H9 (cell line): Measurements from ENCODE around the gene CEP83. TPM values are rescaled to one million over a fixed set of nuclear protein-coding genes. Genes with fewer than 3 reads are reported as not detected.

Experiments used
- DNase-seq: peaks from one replicate; pipeline ENCODE4 v3.0.0-alpha.2; 2017
- H2AFZ ChIP-seq: one replicate; pipeline ENCODE4 v1.6.1; 2013; ENCODE audit warnings: mild to moderate bottlenecking, low read length, control low read depth, moderate library complexity
- H2AK5ac ChIP-seq: 2 replicates; pipeline ENCODE4 v1.6.1; 2013; ENCODE audit warnings: low read length, control low read depth, mixed read lengths; ENCODE audit not compliant: insufficient read length
- H2BK120ac ChIP-seq: one replicate; pipeline ENCODE4 v1.6.1; 2013; ENCODE audit warnings: low read depth, mild to moderate bottlenecking, low read length, control low read depth, inconsistent platforms; ENCODE audit not compliant: poor library complexity, severe bottlenecking
- H2BK12ac ChIP-seq: 2 replicates; pipeline ENCODE4 v1.6.1; 2013; ENCODE audit warnings: low read length, control low read depth, mixed read lengths, low read depth; ENCODE audit not compliant: insufficient read length
- H2BK15ac ChIP-seq: 2 replicates; pipeline ENCODE4 v1.6.1; 2013; ENCODE audit warnings: low read depth, low read length, control low read depth
- H2BK20ac ChIP-seq: one replicate; pipeline ENCODE4 v1.6.1; 2013; ENCODE audit warnings: low read depth, mild to moderate bottlenecking, low read length, control low read depth, inconsistent platforms; ENCODE audit not compliant: poor library complexity, severe bottlenecking
- H2BK5ac ChIP-seq: 2 replicates; pipeline ENCODE4 v1.6.1; 2013; ENCODE audit warnings: low read length, control low read depth, mixed read lengths; ENCODE audit not compliant: insufficient read length
- H3K14ac ChIP-seq: 2 replicates; pipeline ENCODE4 v1.6.1; 2013; ENCODE audit warnings: low read length, control low read depth; ENCODE audit not compliant: insufficient read depth
- H3K18ac ChIP-seq: 2 replicates; pipeline ENCODE4 v1.6.1; 2013; ENCODE audit warnings: low read depth, mild to moderate bottlenecking, mixed read lengths, low read length, control low read depth; ENCODE audit not compliant: insufficient read length
- H3K23ac ChIP-seq: 2 replicates; pipeline ENCODE4 v1.6.1; 2013; ENCODE audit warnings: low read length, control low read depth, mixed read lengths, low read depth; ENCODE audit not compliant: insufficient read length
- H3K23me2 ChIP-seq: 2 replicates; pipeline ENCODE4 v1.6.1; 2013; ENCODE audit warnings: low read depth, mild to moderate bottlenecking, mixed read lengths, low read length, control low read depth; ENCODE audit not compliant: insufficient read length, poor library complexity, severe bottlenecking
- H3K27ac ChIP-seq: 2 replicates; pipeline ENCODE4 v1.5.1; 2013; ENCODE audit warnings: low read length, control low read depth, mixed read lengths, low read depth; ENCODE audit not compliant: insufficient read length
- H3K27me3 ChIP-seq: 2 replicates; pipeline ENCODE4 v1.6.1; 2013; ENCODE audit warnings: low read length, control low read depth, inconsistent platforms; ENCODE audit not compliant: insufficient read depth
- H3K4ac ChIP-seq: 2 replicates; pipeline ENCODE4 v1.6.1; 2013; ENCODE audit warnings: low read depth, mild to moderate bottlenecking, control low read depth, inconsistent platforms, low read length, moderate library complexity
- H3K4me1 ChIP-seq: 2 replicates; pipeline ENCODE4 v1.6.1; 2013; ENCODE audit warnings: low read length, control low read depth, inconsistent platforms; ENCODE audit not compliant: insufficient read depth
- H3K4me2 ChIP-seq: 2 replicates; pipeline ENCODE4 v1.6.1; 2013; ENCODE audit warnings: low read length, control low read depth, mixed read lengths; ENCODE audit not compliant: insufficient read length, insufficient read depth
- H3K56ac ChIP-seq: 2 replicates; pipeline ENCODE4 v1.6.1; 2013; ENCODE audit warnings: low read depth, mild to moderate bottlenecking, mixed read lengths, low read length, control low read depth; ENCODE audit not compliant: insufficient read length
- H3K79me1 ChIP-seq: 2 replicates; pipeline ENCODE4 v1.6.1; 2013; ENCODE audit warnings: low read depth, mild to moderate bottlenecking, moderate library complexity, low read length, control low read depth, inconsistent platforms; ENCODE audit not compliant: insufficient read depth, poor library complexity, severe bottlenecking
- H3K79me2 ChIP-seq: 2 replicates; pipeline ENCODE4 v1.6.1; 2013; ENCODE audit warnings: low read length, control low read depth, inconsistent platforms; ENCODE audit not compliant: insufficient read depth
- H3K9ac ChIP-seq: 2 replicates; pipeline ENCODE4 v1.6.1; 2013; ENCODE audit warnings: low read length, control low read depth, mixed read lengths; ENCODE audit not compliant: insufficient read length; ENCODE audit errors: extremely low read depth
- H3K9me3 ChIP-seq: one replicate; pipeline ENCODE4 v1.6.1; 2013; ENCODE audit warnings: low read depth, low read length, inconsistent platforms; ENCODE audit not compliant: control insufficient read depth
- H3T11ph ChIP-seq: one replicate; pipeline ENCODE4 v1.6.1; 2013; ENCODE audit warnings: mild to moderate bottlenecking, low read length, control low read depth, inconsistent platforms
- H4K20me1 ChIP-seq: one replicate; pipeline ENCODE4 v1.6.1; 2013; ENCODE audit not compliant: control insufficient read depth, insufficient read length, insufficient read depth
- H4K5ac ChIP-seq: 2 replicates; pipeline ENCODE4 v1.6.1; 2013; ENCODE audit warnings: low read depth, mild to moderate bottlenecking, mixed read lengths, low read length, control low read depth; ENCODE audit not compliant: insufficient read length
- H4K8ac ChIP-seq: replicated peaks from 2 replicates; pipeline ENCODE4 v1.6.1; 2013; ENCODE audit warnings: low read length, control low read depth, mixed read lengths, low read depth; ENCODE audit not compliant: insufficient read length
- H4K91ac ChIP-seq: 2 replicates; pipeline ENCODE4 v1.6.1; 2013; ENCODE audit warnings: low read depth, mild to moderate bottlenecking, moderate library complexity, mixed read lengths, low read length, control low read depth; ENCODE audit not compliant: insufficient read length
- H3K27ac Mint-ChIP-seq, 3 experiments: 2 replicates in 2 of 3; 3 replicates in 1 of 3; pipeline ENCODE4 v1.8.0; 2020 to 2021; ENCODE audit warnings: mixed read lengths in 3 of 3, mild to moderate bottlenecking in 1 of 3, moderate library complexity in 1 of 3
- H3K27me3 Mint-ChIP-seq: 2 replicates; pipeline ENCODE4 v1.8.0; 2021; ENCODE audit warnings: low read depth, mild to moderate bottlenecking, moderate library complexity, mixed read lengths
- H3K36me3 Mint-ChIP-seq, 3 experiments: 2 replicates in 2 of 3; 3 replicates in 1 of 3; pipeline ENCODE4 v1.8.0; 2020 to 2021; ENCODE audit warnings: low read depth in 3 of 3, mixed read lengths in 3 of 3; ENCODE audit not compliant: insufficient read depth in 1 of 3
- H3K4me1 Mint-ChIP-seq, 2 experiments: 2 replicates each; pipeline ENCODE4 v1.8.0; 2020; ENCODE audit warnings: mixed read lengths in 2 of 2
- H3K4me3 Mint-ChIP-seq, 2 experiments: 2 replicates in 1 of 2; 3 replicates in 1 of 2; pipeline ENCODE4 v1.8.0; 2020 to 2021; ENCODE audit warnings: mild to moderate bottlenecking in 2 of 2, mixed read lengths in 2 of 2, moderate library complexity in 1 of 2
- H3K9me3 Mint-ChIP-seq, 2 experiments: 2 replicates in 1 of 2; 3 replicates in 1 of 2; pipeline ENCODE4 v1.8.0; 2020; ENCODE audit warnings: mild to moderate bottlenecking in 2 of 2, mixed read lengths in 2 of 2, moderate library complexity in 1 of 2
- WGBS: extraction: QIAGEN DNeasy Blood & Tissue Kit; methylation state at CpG from one replicate; pipeline ENCODE4 v1.1.7; 2013; ENCODE audit warnings: missing lambda C conversion rate, low lambda C conversion rate, mixed read lengths; ENCODE audit not compliant: insufficient read length; ENCODE audit errors: extremely low coverage; 5-methylcytosine and 5-hydroxymethylcytosine counted together
- total RNA-seq: library from RNA; stranded (reverse); gene quantifications from 2 replicates; pipeline ENCODE4 v1.2.1, GENCODE V29; 2021
- TF ChIP-seq, protein P1 (sequence below): fragments of 200-600 bp; sonication (generic); conservative IDR thresholded peaks from 3 replicates; pipeline ENCODE4 v1.8.0; 2021; ENCODE audit warnings: antibody characterized with exemption, mild to moderate bottlenecking

CEP83 gene
- total RNA-seq, 1 experiment from 2014 or later = 26.5 TPM

DNA sequence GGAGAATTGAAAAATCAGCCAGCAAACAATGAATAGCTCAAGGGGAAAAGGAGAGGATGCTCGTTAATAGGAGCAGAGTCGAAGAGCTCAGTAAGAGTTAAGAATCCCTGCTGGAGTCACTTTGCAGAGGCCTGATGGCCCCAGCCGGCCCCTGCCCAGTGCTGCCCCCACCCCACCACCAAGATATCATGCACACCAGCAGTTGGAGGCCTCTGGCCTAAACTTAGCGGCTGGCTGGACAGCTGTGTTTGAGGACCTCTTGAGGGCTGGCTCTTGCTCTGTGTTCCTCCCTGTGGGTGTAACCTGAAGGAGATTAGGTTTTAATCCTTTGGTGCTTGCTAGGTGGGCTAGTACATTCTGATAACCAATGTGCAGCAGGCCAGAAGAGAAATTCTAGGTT, 169.3 kb downstream of the CEP83 start:
- Histone ChIP-seq H4K91ac (no peak overlapping the region), H3K9ac (no peak overlapping the region), H3K27ac (no peak overlapping the region), H2AK5ac (no peak overlapping the region), H3K79me1 (no peaks in the 10 kb centered on the region), H3K23ac (no peak overlapping the region), H2BK15ac (no peak overlapping the region), H2AFZ (no peak overlapping the region), H3K4me1 (peaks cover 9% of the 10 kb centered on the region; the same call in 1 of the 2 replicates), H3K27me3 (no peaks in the 10 kb centered on the region), H4K20me1 (no peaks in the 10 kb centered on the region), H3K14ac (no peak overlapping the region), H3K56ac (no peak overlapping the region), H2BK20ac (no peak overlapping the region), H3K23me2 (no peaks in the 10 kb centered on the region), H2BK120ac (no peak overlapping the region), H3K4ac (no peak overlapping the region), H2BK5ac (no peak overlapping the region), H2BK12ac (no peak overlapping the region), H4K8ac (no peak overlapping the region), H3K9me3 (no peaks in the 10 kb centered on the region), H3K18ac (no peak overlapping the region), H3K79me2 (no peaks in the 10 kb centered on the region), H4K5ac (no peak overlapping the region), H3K4me2 (no peak overlapping the region), H3T11ph (no peak overlapping the region)
- no peaks in the 10 kb centered on the region for H3K9me3 Mint-ChIP-seq
- no CpG with 5 or more reads among the region's 4 CpGs for WGBS
- H3K4me1 Mint-ChIP-seq = peaks cover 44 to 46% of the 10 kb centered on the region in 2 experiments
- peaks cover 0 to 4% (median 3%) of the 10 kb centered on the region in 3 experiments; a peak in 4 of 7 replicates for H3K36me3 Mint-ChIP-seq
- no peak overlapping the region for H3K27ac Mint-ChIP-seq
- TF ChIP-seq, protein P1, sequence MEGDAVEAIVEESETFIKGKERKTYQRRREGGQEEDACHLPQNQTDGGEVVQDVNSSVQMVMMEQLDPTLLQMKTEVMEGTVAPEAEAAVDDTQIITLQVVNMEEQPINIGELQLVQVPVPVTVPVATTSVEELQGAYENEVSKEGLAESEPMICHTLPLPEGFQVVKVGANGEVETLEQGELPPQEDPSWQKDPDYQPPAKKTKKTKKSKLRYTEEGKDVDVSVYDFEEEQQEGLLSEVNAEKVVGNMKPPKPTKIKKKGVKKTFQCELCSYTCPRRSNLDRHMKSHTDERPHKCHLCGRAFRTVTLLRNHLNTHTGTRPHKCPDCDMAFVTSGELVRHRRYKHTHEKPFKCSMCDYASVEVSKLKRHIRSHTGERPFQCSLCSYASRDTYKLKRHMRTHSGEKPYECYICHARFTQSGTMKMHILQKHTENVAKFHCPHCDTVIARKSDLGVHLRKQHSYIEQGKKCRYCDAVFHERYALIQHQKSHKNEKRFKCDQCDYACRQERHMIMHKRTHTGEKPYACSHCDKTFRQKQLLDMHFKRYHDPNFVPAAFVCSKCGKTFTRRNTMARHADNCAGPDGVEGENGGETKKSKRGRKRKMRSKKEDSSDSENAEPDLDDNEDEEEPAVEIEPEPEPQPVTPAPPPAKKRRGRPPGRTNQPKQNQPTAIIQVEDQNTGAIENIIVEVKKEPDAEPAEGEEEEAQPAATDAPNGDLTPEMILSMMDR = no peak
- no peak for DNase-seq
- H3K4me3 Mint-ChIP-seq = no peak overlapping the region
- H3K27me3 Mint-ChIP-seq = no peaks in the 10 kb centered on the region; the same call in 1 of the 2 replicates
